ENCODE data around the gene MT1G. TPM values are rescaled to one million over a fixed set of nuclear protein-coding genes. Genes with fewer than 3 reads are reported as not detected.
A peak's percentile ranks its signal among the peaks of the same experiment; 100 is the strongest.
"Not testable (repeated sequence)": the region's sequence is repeated elsewhere in the genome, so short reads cannot be mapped to it uniquely, and the experiment has no call there.

MT1G gene
- 10 to 100 TPM in 1 of 2 donors, 1 to 10 TPM in 1; 5.3 to 49.1 TPM for total RNA-seq
- polyA plus RNA-seq = 100 to 1,000 TPM in 1 of 2 donors, 10 to 100 TPM in 1; 13.9 to 118 TPM
- long read RNA-seq, donor 1, partial matches to known transcripts = 0 of 2 reads
- long read RNA-seq, donor 1, other reads (novel, unspliced or antisense) = 0 of 2 reads
- long read RNA-seq, donor 2 = 0 reads

DNA sequence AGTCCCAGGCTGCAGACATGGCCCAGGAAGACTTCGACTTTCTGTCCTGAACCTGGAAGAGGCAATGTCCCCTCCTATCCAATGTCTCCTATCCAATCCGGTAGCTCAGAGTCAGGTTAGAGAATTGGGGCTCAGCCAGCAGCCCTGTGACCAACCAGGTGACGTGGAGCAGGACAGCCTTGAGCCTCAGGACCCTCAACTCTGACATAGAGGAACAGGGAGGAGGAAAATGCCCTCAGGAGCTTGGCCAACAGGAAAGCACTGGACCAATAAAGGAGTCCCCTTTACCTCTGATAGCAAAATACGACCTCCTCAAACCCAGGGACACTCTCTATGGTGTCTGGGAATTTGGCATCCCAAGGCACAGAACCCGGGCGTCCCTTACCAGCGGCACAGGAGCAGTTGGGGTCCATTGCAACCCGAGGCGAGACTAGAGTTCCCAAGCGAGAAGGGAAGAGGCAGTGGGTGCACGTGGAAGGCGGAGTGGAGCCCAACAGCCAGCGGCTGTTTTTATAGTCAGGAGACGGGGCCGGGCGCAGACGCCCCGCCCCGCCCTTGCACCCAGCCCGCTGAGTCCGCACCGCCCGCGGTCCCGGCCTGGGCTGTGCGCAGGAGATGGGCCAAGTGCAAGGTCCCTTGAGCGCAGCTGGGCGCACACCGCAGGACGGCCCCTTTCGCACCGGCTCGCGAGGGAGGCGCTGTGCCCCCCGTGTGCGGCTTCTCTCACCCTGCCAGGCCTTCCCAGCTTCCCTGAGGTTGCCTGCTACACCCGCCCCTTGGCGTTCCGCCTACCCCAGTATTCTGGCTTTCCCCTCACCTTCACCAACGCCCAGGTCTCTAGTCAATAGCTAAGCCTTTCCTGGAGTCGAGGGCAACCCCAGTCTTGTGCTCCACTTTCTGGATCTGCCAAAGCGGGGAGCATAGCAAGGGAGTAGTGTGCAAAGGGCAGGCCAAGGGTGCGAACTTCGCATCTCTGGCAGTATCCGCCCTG, at the start of gene MT1G:
Gene MT1G (minus strand): TSS at position 485 of the 991 bp plus-strand sequence. CDS start 72 bp downstream, at position 413.
- no peaks in the 10 kb centered on the region for H3K4me1 ChIP-seq (ENCODE audit: control insufficient read depth in 1 of 2, insufficient read depth in 2 of 2, low read length in 2 of 2)
- no peak within 1 kb of the TSS for H3K4me3 ChIP-seq (ENCODE audit: low read length in 2 of 2)
- DNase-seq = peak; percentile 83 to 85
- peak; percentile 77 for ATAC-seq (ENCODE audit: low FRiP score)
- WGBS, 2 donors = 15 to 16% methylated on average over 43 to 46 of the region's 46 CpGs
- intact Hi-C loops (cut with DNase I) = no loop called here
- H3K27ac ChIP-seq (ENCODE audit: low read depth in 1 of 2, low read length in 2 of 2) = no peak within 1 kb of the TSS
- H3K36me3 ChIP-seq (ENCODE audit: control insufficient read depth in 1 of 2, insufficient read depth in 2 of 2, low read length in 1 of 2) = no peaks in the 10 kb centered on the region
- H3K9me3 ChIP-seq (ENCODE audit: control insufficient read depth, low read length) = no peaks in the 10 kb centered on the region
- H3K27me3 ChIP-seq (ENCODE audit: control insufficient read depth in 1 of 2, insufficient read depth in 2 of 2, low read length in 1 of 2) = no peaks in the 10 kb centered on the region

DNA sequence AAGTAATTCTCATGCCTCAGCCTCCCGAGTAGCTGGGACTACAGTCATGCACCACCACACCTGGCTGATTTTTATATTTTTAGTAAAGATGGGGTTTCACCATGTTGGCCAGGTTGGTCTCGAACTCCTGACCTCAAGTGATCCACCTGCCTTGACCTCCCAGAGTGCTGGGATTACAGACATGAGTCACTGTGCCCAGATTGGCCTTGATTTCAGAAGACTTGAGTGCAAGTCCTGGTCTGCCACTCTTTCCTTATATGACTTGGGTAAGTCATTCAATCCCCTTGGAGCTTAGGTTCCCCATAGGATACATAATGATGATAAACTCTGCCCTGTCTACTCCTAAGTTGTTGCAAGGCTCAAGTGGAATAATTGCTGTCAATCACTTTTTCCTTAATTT, 49.7 kb upstream of the MT1G start:
- intact Hi-C loops (cut with DNase I); DNase-seq; H3K36me3 ChIP-seq (ENCODE audit: control insufficient read depth in 1 of 2, insufficient read depth in 2 of 2, low read length in 1 of 2); H3K4me3 ChIP-seq (ENCODE audit: low read length in 2 of 2); H3K27me3 ChIP-seq (ENCODE audit: control insufficient read depth in 1 of 2, insufficient read depth in 2 of 2, low read length in 1 of 2); H3K27ac ChIP-seq (ENCODE audit: low read depth in 1 of 2, low read length in 2 of 2); H3K9me3 ChIP-seq (ENCODE audit: control insufficient read depth, low read length); H3K4me1 ChIP-seq (ENCODE audit: control insufficient read depth in 1 of 2, insufficient read depth in 2 of 2, low read length in 2 of 2); ATAC-seq (ENCODE audit: low FRiP score): not testable (repeated sequence)
- WGBS, 2 donors = 89 to 90% methylated on average over 2 of the region's 2 CpGs

DNA sequence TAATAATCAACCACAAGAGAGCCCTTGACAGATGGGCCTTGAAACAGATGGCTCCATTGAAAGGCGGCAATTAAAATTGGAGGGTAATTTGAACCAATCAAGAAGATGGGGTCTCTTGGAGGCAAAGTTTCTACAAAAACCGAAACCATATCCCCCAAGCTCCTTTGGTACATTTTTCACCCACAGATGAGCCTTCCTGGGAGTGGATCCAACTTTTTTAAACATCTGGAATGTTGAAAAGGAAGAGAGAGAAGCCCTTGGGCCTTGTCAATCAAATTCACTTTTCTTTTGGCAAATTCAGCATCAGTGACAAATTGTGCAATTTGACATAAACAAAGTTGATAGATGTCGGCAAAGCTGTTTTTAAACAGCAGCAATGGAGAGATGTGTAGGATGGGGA, 48.9 kb upstream of the MT1G start:
- WGBS, 2 donors = 87 to 88% methylated on average over 3 of the region's 3 CpGs
- H3K9me3 ChIP-seq (ENCODE audit: control insufficient read depth, low read length) = no peaks in the 10 kb centered on the region
- ATAC-seq (ENCODE audit: low FRiP score) (no peak), DNase-seq (no peak)
- H3K4me3 ChIP-seq (ENCODE audit: low read length in 2 of 2) = no peak overlapping the region
- no peaks in the 10 kb centered on the region for H3K4me1 ChIP-seq (ENCODE audit: control insufficient read depth in 1 of 2, insufficient read depth in 2 of 2, low read length in 2 of 2)
- no peaks in the 10 kb centered on the region for H3K36me3 ChIP-seq (ENCODE audit: control insufficient read depth in 1 of 2, insufficient read depth in 2 of 2, low read length in 1 of 2)
- H3K27ac ChIP-seq (ENCODE audit: low read depth in 1 of 2, low read length in 2 of 2) = no peak overlapping the region
- intact Hi-C loops (cut with DNase I) = no loop called here
- no peaks in the 10 kb centered on the region for H3K27me3 ChIP-seq (ENCODE audit: control insufficient read depth in 1 of 2, insufficient read depth in 2 of 2, low read length in 1 of 2)

- WGBS, 2 donors = 71 to 76% methylated on average over 4 of the region's 4 CpGs
- no peak for DNase-seq
- Histone ChIP-seq H3K9me3 (ENCODE audit: control insufficient read depth, low read length) (no peaks in the 10 kb centered on the region), H3K4me1 (ENCODE audit: control insufficient read depth in 1 of 2, insufficient read depth in 2 of 2, low read length in 2 of 2) (no peaks in the 10 kb centered on the region), H3K27me3 (ENCODE audit: control insufficient read depth in 1 of 2, insufficient read depth in 2 of 2, low read length in 1 of 2) (no peaks in the 10 kb centered on the region), H3K27ac (ENCODE audit: low read depth in 1 of 2, low read length in 2 of 2) (no peak overlapping the region), H3K4me3 (ENCODE audit: low read length in 2 of 2) (no peak overlapping the region), H3K36me3 (ENCODE audit: control insufficient read depth in 1 of 2, insufficient read depth in 2 of 2, low read length in 1 of 2) (no peaks in the 10 kb centered on the region)
- no peak for ATAC-seq (ENCODE audit: low FRiP score)
- intact Hi-C loops (cut with DNase I) = no loop called here
These were observed 47.3 kb upstream of the MT1G start for GRCh38 chr16:56715126-56715525.

DNA sequence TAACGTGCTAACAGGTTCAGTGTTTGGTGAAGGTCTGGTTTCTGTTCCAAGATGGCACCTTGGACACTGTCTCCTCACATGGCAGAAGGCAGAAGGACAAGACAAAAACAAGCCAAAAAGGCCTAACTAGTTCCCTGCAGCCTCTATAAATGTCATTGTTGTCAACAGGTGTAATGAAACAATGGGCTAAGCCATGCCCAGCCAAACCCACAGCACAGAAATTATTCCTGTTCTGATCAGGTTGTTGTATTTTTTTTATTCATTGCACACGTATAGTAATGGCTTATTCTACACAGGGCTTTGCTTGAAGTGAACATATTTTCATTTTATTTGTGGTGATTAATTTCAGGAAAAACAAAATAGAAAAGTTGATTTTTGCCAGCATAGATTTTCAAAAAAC, 45.9 kb upstream of the MT1G start:
- H3K27me3 ChIP-seq (ENCODE audit: control insufficient read depth in 1 of 2, insufficient read depth in 2 of 2, low read length in 1 of 2) = no peaks in the 10 kb centered on the region
- no peak for ATAC-seq (ENCODE audit: low FRiP score)
- H3K36me3 ChIP-seq (ENCODE audit: control insufficient read depth in 1 of 2, insufficient read depth in 2 of 2, low read length in 1 of 2) = no peaks in the 10 kb centered on the region
- no peak overlapping the region for H3K4me3 ChIP-seq (ENCODE audit: low read length in 2 of 2)
- 86 to 89% methylated on average over 2 of the region's 2 CpGs for WGBS, 2 donors
- no peak for DNase-seq
- no peaks in the 10 kb centered on the region for H3K9me3 ChIP-seq (ENCODE audit: control insufficient read depth, low read length)
- intact Hi-C loops (cut with DNase I) = no loop called here
- H3K4me1 ChIP-seq (ENCODE audit: control insufficient read depth in 1 of 2, insufficient read depth in 2 of 2, low read length in 2 of 2) = no peaks in the 10 kb centered on the region
- no peak overlapping the region for H3K27ac ChIP-seq (ENCODE audit: low read depth in 1 of 2, low read length in 2 of 2)

DNA sequence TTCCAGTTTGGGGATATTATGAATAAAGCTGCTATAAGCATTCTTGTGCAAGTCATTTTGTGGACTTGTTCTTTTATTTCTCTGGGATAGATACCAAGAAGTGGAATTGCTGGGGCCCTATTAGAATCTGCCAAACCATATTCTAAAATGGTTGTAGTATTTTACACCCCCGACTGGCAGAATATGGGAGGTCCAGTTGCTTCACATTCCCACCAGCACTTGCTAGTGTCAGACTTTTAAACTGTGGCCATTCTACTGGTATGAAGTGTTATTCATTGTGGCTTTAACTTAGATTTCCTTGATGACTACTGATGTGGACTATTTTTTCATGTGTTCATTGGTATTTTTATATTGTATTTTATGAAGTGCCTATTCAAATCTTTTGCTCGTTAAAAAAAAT, 44.0 kb upstream of the MT1G start:
- Histone ChIP-seq H3K4me3 (ENCODE audit: low read length in 2 of 2) (no peak overlapping the region), H3K27ac (ENCODE audit: low read depth in 1 of 2, low read length in 2 of 2) (no peak overlapping the region), H3K27me3 (ENCODE audit: control insufficient read depth in 1 of 2, insufficient read depth in 2 of 2, low read length in 1 of 2) (no peaks in the 10 kb centered on the region), H3K36me3 (ENCODE audit: control insufficient read depth in 1 of 2, insufficient read depth in 2 of 2, low read length in 1 of 2) (no peaks in the 10 kb centered on the region), H3K4me1 (ENCODE audit: control insufficient read depth in 1 of 2, insufficient read depth in 2 of 2, low read length in 2 of 2) (no peaks in the 10 kb centered on the region), H3K9me3 (ENCODE audit: control insufficient read depth, low read length) (no peaks in the 10 kb centered on the region)
- ATAC-seq (ENCODE audit: low FRiP score) (no peak), DNase-seq (no peak)
- intact Hi-C loops (cut with DNase I) = no loop called here
- WGBS, 2 donors = 82 to 83% methylated on average over 2 of the region's 2 CpGs

DNA sequence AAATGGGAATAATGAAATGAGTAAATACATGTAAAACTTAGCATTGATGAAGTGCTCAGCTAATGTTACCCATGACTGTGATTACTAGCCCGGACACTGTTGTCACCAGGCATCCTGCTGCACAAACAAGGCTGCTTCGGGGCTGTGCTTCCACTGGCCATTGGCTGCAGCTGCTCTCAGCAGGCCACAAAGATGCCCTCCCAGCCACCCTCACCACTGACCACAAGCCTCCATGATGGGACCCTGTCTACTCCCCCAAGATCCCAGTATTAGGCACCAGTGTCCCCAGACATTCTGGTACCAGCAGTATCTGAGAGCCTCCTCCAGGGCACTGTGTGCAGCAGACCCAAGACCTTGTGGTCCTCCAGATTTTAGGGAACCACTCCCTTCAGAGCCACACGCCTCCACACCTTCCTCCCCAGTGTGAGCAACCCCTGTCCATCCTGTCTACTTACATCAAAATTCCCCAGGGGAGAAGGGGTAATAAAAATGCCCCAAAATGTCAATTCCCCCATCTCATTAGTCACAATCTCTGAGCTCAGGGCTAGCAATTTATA, 42.4 kb upstream of the MT1G start:
- Histone ChIP-seq H3K9me3 (ENCODE audit: control insufficient read depth, low read length) (no peaks in the 10 kb centered on the region), H3K27me3 (ENCODE audit: control insufficient read depth in 1 of 2, insufficient read depth in 2 of 2, low read length in 1 of 2) (no peaks in the 10 kb centered on the region), H3K36me3 (ENCODE audit: control insufficient read depth in 1 of 2, insufficient read depth in 2 of 2, low read length in 1 of 2) (no peaks in the 10 kb centered on the region), H3K27ac (ENCODE audit: low read depth in 1 of 2, low read length in 2 of 2) (no peak overlapping the region), H3K4me1 (ENCODE audit: control insufficient read depth in 1 of 2, insufficient read depth in 2 of 2, low read length in 2 of 2) (no peaks in the 10 kb centered on the region), H3K4me3 (ENCODE audit: low read length in 2 of 2) (no peak overlapping the region)
- WGBS, 2 donors = 64 to 76% methylated on average over 3 of the region's 3 CpGs
- ATAC-seq (ENCODE audit: low FRiP score) (no peak), DNase-seq (no peak)
- intact Hi-C loops (cut with DNase I) = no loop called here

GRCh38 chr16:56709443-56710040, 41.7 kb upstream of the MT1G start:
- Histone ChIP-seq H3K4me3 (ENCODE audit: low read length in 2 of 2) (no peak overlapping the region), H3K9me3 (ENCODE audit: control insufficient read depth, low read length) (no peaks in the 10 kb centered on the region), H3K27ac (ENCODE audit: low read depth in 1 of 2, low read length in 2 of 2) (no peak overlapping the region), H3K36me3 (ENCODE audit: control insufficient read depth in 1 of 2, insufficient read depth in 2 of 2, low read length in 1 of 2) (no peaks in the 10 kb centered on the region), H3K27me3 (ENCODE audit: control insufficient read depth in 1 of 2, insufficient read depth in 2 of 2, low read length in 1 of 2) (no peaks in the 10 kb centered on the region), H3K4me1 (ENCODE audit: control insufficient read depth in 1 of 2, insufficient read depth in 2 of 2, low read length in 2 of 2) (no peaks in the 10 kb centered on the region)
- no peak for DNase-seq
- ATAC-seq (ENCODE audit: low FRiP score) = no peak
- intact Hi-C loops (cut with DNase I) = no loop called here
- whole genome bisulfite sequencing, 2 donors = 89% methylated on average over 4 of the region's 4 CpGs

All from aorta (tissue), 5 donors.